ENCODE data around the gene IRS2.

DNA sequence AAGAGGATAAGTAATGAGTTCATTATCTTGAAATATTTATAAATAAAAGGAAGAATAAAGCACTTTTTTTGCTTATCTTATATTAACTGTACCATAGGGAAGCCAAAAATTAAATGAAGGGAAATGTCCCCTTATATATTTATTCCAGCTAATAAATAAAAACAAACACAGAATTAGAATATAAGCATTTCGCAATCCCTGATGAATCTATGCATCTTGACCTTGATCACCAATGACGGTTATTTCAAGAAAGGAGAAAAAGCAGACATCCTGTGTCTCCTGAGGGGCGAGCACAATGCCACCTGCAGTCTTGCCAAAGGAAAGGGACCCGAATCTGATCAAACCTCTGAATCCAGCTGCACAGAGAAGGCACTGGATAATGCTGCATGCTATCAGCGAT, 29.3 kb upstream of the IRS2 start:
- TF ChIP-seq, protein P1, sequence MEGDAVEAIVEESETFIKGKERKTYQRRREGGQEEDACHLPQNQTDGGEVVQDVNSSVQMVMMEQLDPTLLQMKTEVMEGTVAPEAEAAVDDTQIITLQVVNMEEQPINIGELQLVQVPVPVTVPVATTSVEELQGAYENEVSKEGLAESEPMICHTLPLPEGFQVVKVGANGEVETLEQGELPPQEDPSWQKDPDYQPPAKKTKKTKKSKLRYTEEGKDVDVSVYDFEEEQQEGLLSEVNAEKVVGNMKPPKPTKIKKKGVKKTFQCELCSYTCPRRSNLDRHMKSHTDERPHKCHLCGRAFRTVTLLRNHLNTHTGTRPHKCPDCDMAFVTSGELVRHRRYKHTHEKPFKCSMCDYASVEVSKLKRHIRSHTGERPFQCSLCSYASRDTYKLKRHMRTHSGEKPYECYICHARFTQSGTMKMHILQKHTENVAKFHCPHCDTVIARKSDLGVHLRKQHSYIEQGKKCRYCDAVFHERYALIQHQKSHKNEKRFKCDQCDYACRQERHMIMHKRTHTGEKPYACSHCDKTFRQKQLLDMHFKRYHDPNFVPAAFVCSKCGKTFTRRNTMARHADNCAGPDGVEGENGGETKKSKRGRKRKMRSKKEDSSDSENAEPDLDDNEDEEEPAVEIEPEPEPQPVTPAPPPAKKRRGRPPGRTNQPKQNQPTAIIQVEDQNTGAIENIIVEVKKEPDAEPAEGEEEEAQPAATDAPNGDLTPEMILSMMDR (IDR thresholded peaks at IDR 0.05) = no peak
- TF ChIP-seq POLR2A (IDR thresholded peaks at IDR 0.05) = no peak

Data from upper lobe of left lung (tissue), 4 donors.